Spleen (tissue), 7 donors: Measurements from ENCODE around the gene SLC22A12.

ENCODE experiments used
- CTCF ChIP-seq, 11 experiments: fragments of 200-600 bp in 7 of 11; fragments of 450-650 bp in 4 of 11; sonication (generic) in 4 of 11; IDR thresholded peaks in 8 of 11; conservative IDR thresholded peaks in 3 of 11; 1 replicate in 7 of 11; 2 replicates in 4 of 11; pipeline versions ENCODE4 v1.4.0 to v1.8.0; 2016 to 2021; ENCODE audit warnings: antibody characterized with exemption in 11 of 11, inconsistent platforms in 4 of 11, mild to moderate bottlenecking in 1 of 11
- POLR2A ChIP-seq, 3 donors: fragments of 450-650 bp; IDR thresholded peaks; one replicate each; pipeline ENCODE4 v1.5.1; 2017; ENCODE audit warnings: antibody characterized with exemption in 3 of 3, mild to moderate bottlenecking in 1 of 3
- POLR2AphosphoS5 ChIP-seq, 3 donors: sonication (generic); formaldehyde crosslinking; IDR thresholded peaks; one replicate each; pipeline ENCODE4 v1.5.1; 2017; ENCODE audit warnings: antibody characterized with exemption in 3 of 3
- donor health status: DM: no; HTN: no; CAD: no; lungs with moderate emphysema.
- donor health status: DM: no; HTN: no; CAD: no.
- donor health status: DM: no; HTN: no; CAD: no.

- TF ChIP-seq POLR2AphosphoS5 (IDR thresholded peaks at IDR 0.05) (no peak), CTCF (IDR thresholded peaks at IDR 0.05 in 8 of 11, conservative IDR thresholded peaks at IDR 0.05 in 3 of 11) (no peak), POLR2A (IDR thresholded peaks at IDR 0.05) (no peak)
Measured at GRCh38 chr11:64592656-64593055, 1.6 kb downstream of the SLC22A12 start.
